Keratinocyte (primary cell): ENCODE results near the gene TGM1. TPM values are rescaled to one million over a fixed set of nuclear protein-coding genes. Genes with fewer than 3 reads are reported as not detected.

Experiments
- DNase-seq: peaks from one replicate; pipeline ENCODE4 v3.0.0-alpha.2; 2011; ENCODE audit warnings: low read depth, missing footprints, low spot score
- FAIRE-seq: peaks from 2 replicates; lab custom pipeline; 2011; peaks lifted over from hg19 to GRCh38; lab: Jason Lieb, UNC
- H2AFZ ChIP-seq: 2 replicates; pipeline ENCODE4 v1.6.0; 2012; ENCODE audit warnings: low read length, control low read depth, inconsistent platforms; ENCODE audit not compliant: control insufficient read depth
- H3K27ac ChIP-seq: 2 replicates; pipeline ENCODE4 v1.5.1; 2011; ENCODE audit warnings: low read length; ENCODE audit not compliant: control insufficient read depth, insufficient read depth
- H3K27me3 ChIP-seq: 3 replicates; pipeline ENCODE4 v1.6.0; 2011; ENCODE audit warnings: low read length; ENCODE audit not compliant: control insufficient read depth, insufficient read depth; ENCODE audit errors: extremely low read depth
- H3K36me3 ChIP-seq, 2 experiments: 2 replicates in 1 of 2; 3 replicates in 1 of 2; pipeline ENCODE4 v1.5.1; 2011; ENCODE audit warnings: low read length in 2 of 2, mild to moderate bottlenecking in 1 of 2; ENCODE audit not compliant: control insufficient read depth in 2 of 2, insufficient read depth in 2 of 2; ENCODE audit errors: extremely low read depth in 1 of 2
- H3K4me1 ChIP-seq: 3 replicates; pipeline ENCODE4 v1.5.1; 2011; ENCODE audit warnings: low read length; ENCODE audit not compliant: control insufficient read depth, insufficient read depth; ENCODE audit errors: extremely low read depth
- H3K4me2 ChIP-seq: 3 replicates; pipeline ENCODE4 v1.6.0; 2011; ENCODE audit warnings: low read depth, low read length; ENCODE audit not compliant: control insufficient read depth, insufficient read depth; ENCODE audit errors: extremely low read depth
- H3K4me3 ChIP-seq, 3 experiments: fragments of 200-600 bp in 1 of 3; sonication (generic) in 1 of 3; 2 replicates in 2 of 3; 3 replicates in 1 of 3; pipeline ENCODE4 v1.5.1; 2011 to 2016; ENCODE audit warnings: low read length in 3 of 3, mild to moderate bottlenecking in 3 of 3, control low read depth in 2 of 3, inconsistent platforms in 1 of 3, low read depth in 1 of 3, mixed read lengths in 1 of 3, mixed run types in 1 of 3, moderate library complexity in 1 of 3; ENCODE audit not compliant: control insufficient read depth in 2 of 3, insufficient read depth in 2 of 3; ENCODE audit errors: extremely low read depth in 1 of 3
- H3K79me2 ChIP-seq: 2 replicates; pipeline ENCODE4 v1.6.0; 2012; ENCODE audit warnings: low read length; ENCODE audit not compliant: control insufficient read depth, insufficient read depth
- H3K9ac ChIP-seq: 3 replicates; pipeline ENCODE4 v1.6.0; 2011; ENCODE audit warnings: low read length; ENCODE audit not compliant: control insufficient read depth, insufficient read depth; ENCODE audit errors: extremely low read depth
- H3K9me1 ChIP-seq: 3 replicates; pipeline ENCODE4 v1.6.0; 2011; ENCODE audit warnings: low read length; ENCODE audit not compliant: control insufficient read depth, insufficient read depth; ENCODE audit errors: extremely low read depth
- H3K9me3 ChIP-seq: 2 replicates; pipeline ENCODE4 v1.5.1; 2012; ENCODE audit warnings: low read depth, low read length; ENCODE audit not compliant: control insufficient read depth
- H4K20me1 ChIP-seq: 3 replicates; pipeline ENCODE4 v1.6.0; 2011; ENCODE audit warnings: low read length; ENCODE audit not compliant: control insufficient read depth, insufficient read depth; ENCODE audit errors: extremely low read depth
- CTCF ChIP-seq, 3 experiments: IDR thresholded peaks in 1 of 3; conservative IDR thresholded peaks in 1 of 3; optimal IDR thresholded peaks in 1 of 3; 2 replicates in 2 of 3; 3 replicates in 1 of 3; pipeline versions ENCODE3 to v1.5.1; 2011; ENCODE audit warnings: low read length in 3 of 3, mild to moderate bottlenecking in 3 of 3, moderate library complexity in 2 of 3, control low read depth in 1 of 3, inconsistent platforms in 1 of 3; ENCODE audit not compliant: insufficient read depth in 2 of 3; ENCODE audit errors: extremely low read depth in 1 of 3
- EZH2 ChIP-seq: IDR thresholded peaks from one replicate; pipeline ENCODE4 v1.6.1; 2012; ENCODE audit warnings: inconsistent platforms, mild to moderate bottlenecking, low read length, moderate library complexity
- dilution Hi-C: fragments of 300-500 bp; cut with MboI; formaldehyde crosslinking; loops from one replicate; pipeline ENCODE4 v1.7.0; 2020; ENCODE audit warnings: low sequenced_read_pairs; ENCODE audit not compliant: extremely low pct_ligation_motif_present
- polyA plus RNA-seq, 5 experiments: library from polyadenylated mRNA; depleted of rRNA in 3 of 5; stranded (reverse) in 3 of 5; stranded (forward) in 1 of 5; unstranded in 1 of 5; fragments of >200 nt; gene quantifications; 1 replicate in 1 of 5; 2 replicates in 3 of 5; 3 replicates in 1 of 5; pipeline versions ENCODE4 v1.2.1 to v1.2.3, GENCODE V29; 2011 to 2012; ENCODE audit warnings: missing spikeins in 2 of 5, low read depth in 1 of 5, low replicate concordance in 1 of 5

The TGM1 gene
- polyA plus RNA-seq, 1 donor (not counting 4 experiments of a cell fraction or from before 2014, with no cell fraction given), result 16.1 TPM

DNA sequence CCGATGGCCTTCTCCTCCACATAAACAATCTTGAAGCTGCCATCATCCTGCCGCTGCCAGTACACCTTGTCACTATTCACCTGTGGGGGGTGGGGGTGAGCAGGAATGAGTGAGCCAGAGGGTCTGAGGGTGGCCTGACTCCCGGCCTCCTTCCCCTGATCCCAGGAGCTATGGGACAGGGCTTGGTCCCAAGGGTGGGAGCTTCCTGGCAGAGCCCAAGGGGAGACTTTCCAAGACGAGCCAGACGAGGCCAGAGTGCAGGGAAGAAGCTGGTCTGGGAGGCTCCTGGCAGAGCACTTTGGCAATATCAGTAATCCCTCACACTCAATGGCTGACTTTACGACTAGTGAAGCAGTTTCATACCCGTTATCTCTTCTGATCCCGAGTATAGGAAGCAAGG lies 7.5 kb downstream of the TGM1 start:
- dilution Hi-C loops, result no loop called here

GRCh38 chr14:24254630-24255392 lies 8.2 kb downstream of the TGM1 start:
- dilution Hi-C loops, result no loop called here
- no peak for TF ChIP-seq EZH2
- no peak for TF ChIP-seq CTCF (optimal IDR thresholded peaks at IDR 0.05 in 1 of 3, IDR thresholded peaks at IDR 0.05 in 1 of 3, conservative IDR thresholded peaks at IDR 0.05 in 1 of 3; ENCODE audit: extremely low read depth in 1 of 3, insufficient read depth in 2 of 3, low read length in 3 of 3)
- Histone ChIP-seq H3K36me3 (peaks cover 18 to 28% of the 10 kb centered on the region in 2 experiments), H3K4me2 (no peak overlapping the region), H3K9me3 (no peaks in the 10 kb centered on the region), H3K27ac (no peak overlapping the region), H3K9ac (no peak overlapping the region), H3K4me3 (no peak overlapping the region), H3K79me2 (no peaks in the 10 kb centered on the region), H4K20me1 (no peaks in the 10 kb centered on the region), H3K4me1 (peaks cover 13% of the 10 kb centered on the region), H2AFZ (no peak overlapping the region), H3K9me1 (no peaks in the 10 kb centered on the region), H3K27me3 (no peaks in the 10 kb centered on the region)
- no peak for FAIRE-seq
- DNase-seq, result no peak

More for the DNA sequence above, 7.5 kb downstream of the TGM1 start:
- Histone ChIP-seq H3K27me3 (no peaks in the 10 kb centered on the region), H3K9me1 (no peaks in the 10 kb centered on the region), H3K36me3 (peaks cover 18 to 25% of the 10 kb centered on the region in 2 experiments), H3K9ac (no peak overlapping the region), H2AFZ (no peak overlapping the region), H3K4me2 (no peak overlapping the region), H4K20me1 (no peaks in the 10 kb centered on the region), H3K27ac (no peak overlapping the region), H3K4me3 (no peak overlapping the region), H3K79me2 (no peaks in the 10 kb centered on the region), H3K9me3 (no peaks in the 10 kb centered on the region), H3K4me1 (peaks cover 13% of the 10 kb centered on the region)
- FAIRE-seq, result no peak
- TF ChIP-seq EZH2, result no peak
- TF ChIP-seq CTCF (optimal IDR thresholded peaks at IDR 0.05 in 1 of 3, IDR thresholded peaks at IDR 0.05 in 1 of 3, conservative IDR thresholded peaks at IDR 0.05 in 1 of 3; ENCODE audit: extremely low read depth in 1 of 3, insufficient read depth in 2 of 3, low read length in 3 of 3), result no peak
- no peak for DNase-seq
